ENCODE results near the gene CYB561D1.

CYB561D1 gene

DNA sequence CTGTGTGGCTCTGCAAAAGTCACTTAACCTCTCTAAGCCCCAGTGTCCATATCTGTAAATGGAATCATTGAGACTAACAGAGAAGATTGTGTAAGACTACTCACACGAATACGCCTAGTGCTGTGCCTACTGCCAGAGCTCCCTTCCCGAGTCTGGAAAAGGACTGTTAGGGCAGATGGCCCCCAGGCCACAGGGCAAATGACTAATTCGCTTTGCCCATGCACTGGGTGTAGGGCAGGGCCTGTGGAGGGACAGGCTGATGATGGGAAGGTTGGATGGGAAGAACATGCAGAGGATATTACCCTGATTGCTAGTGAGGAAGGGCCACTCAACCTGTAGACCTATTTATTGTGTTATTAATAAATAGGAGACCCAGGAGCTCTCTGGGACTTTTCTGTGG is 41.6 kb downstream of the CYB561D1 start:
- H3K4me1 ChIP-seq (ENCODE audit: low read length) = no peaks in the 10 kb centered on the region

DNA sequence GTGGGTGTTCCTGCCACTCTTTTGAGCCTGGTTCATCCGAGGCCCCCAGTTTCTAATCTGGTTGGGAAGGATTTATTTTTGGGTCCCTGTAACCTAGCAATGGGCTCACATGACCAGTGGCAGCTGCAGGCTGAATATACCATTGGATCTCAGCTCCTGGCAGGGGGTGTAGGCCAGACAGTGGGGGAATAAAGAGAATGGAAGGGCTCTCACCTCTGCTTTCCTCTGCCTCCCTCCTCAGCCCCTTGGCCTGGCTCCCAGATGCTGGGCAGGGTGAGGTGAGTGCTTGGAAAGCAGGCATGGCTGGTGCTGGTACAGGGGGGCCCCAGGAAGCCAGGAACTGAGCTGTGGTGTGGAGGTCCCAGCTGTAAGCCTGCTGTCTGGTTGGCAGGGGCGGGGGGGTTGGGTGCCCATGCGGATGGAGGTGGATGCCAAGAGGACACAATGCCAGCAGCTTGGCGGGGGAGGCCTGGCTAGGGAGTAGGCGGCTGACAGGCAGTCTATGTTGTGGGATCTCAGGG is 42.1 kb downstream of the CYB561D1 start:
- Histone ChIP-seq H2AFZ (ENCODE audit: low read length) (0 out of 2 replicates have a peak overlapping the region, but pooled peaks have one; percentile 35), H3K4me2 (ENCODE audit: low read depth, low read length) (peak overlapping the region; percentile 21; the same call in 1 of the 2 replicates), H3K27me3 (replicated peaks; ENCODE audit: insufficient read depth, low read length) (no peaks in the 10 kb centered on the region), H3K9me2 (replicated peaks; ENCODE audit: insufficient read depth, low read length) (no peaks in the 10 kb centered on the region), H3K4me1 (ENCODE audit: low read length) (no peaks in the 10 kb centered on the region), H4K20me1 (ENCODE audit: insufficient read depth, low read length) (no peaks in the 10 kb centered on the region), H3K36me3 (replicated peaks; ENCODE audit: insufficient read depth, low read length) (no peaks in the 10 kb centered on the region), H3F3A (ENCODE audit: insufficient read depth, low read length) (no peaks in the 10 kb centered on the region), H3K4me3 (ENCODE audit: low read length) (no peak overlapping the region), H3K79me2 (ENCODE audit: low read length) (no peaks in the 10 kb centered on the region), H3K9ac (ENCODE audit: low read length) (no peak overlapping the region), H3K9me3 (replicated peaks; ENCODE audit: insufficient read depth, low read length) (no peaks in the 10 kb centered on the region), H3K27ac (ENCODE audit: low read length) (no peak overlapping the region)
- TF ChIP-seq, protein P1, sequence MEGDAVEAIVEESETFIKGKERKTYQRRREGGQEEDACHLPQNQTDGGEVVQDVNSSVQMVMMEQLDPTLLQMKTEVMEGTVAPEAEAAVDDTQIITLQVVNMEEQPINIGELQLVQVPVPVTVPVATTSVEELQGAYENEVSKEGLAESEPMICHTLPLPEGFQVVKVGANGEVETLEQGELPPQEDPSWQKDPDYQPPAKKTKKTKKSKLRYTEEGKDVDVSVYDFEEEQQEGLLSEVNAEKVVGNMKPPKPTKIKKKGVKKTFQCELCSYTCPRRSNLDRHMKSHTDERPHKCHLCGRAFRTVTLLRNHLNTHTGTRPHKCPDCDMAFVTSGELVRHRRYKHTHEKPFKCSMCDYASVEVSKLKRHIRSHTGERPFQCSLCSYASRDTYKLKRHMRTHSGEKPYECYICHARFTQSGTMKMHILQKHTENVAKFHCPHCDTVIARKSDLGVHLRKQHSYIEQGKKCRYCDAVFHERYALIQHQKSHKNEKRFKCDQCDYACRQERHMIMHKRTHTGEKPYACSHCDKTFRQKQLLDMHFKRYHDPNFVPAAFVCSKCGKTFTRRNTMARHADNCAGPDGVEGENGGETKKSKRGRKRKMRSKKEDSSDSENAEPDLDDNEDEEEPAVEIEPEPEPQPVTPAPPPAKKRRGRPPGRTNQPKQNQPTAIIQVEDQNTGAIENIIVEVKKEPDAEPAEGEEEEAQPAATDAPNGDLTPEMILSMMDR (IDR thresholded peaks at IDR 0.05; ENCODE audit: low read length) = no peak
- TF ChIP-seq EZH2phosphoT487 (IDR thresholded peaks at IDR 0.05; ENCODE audit: low read length) (no peak), EZH2 (optimal IDR thresholded peaks at IDR 0.05; ENCODE audit: low read depth, low read length) (no peak)
- DNase-seq = no peak

More for the DNA sequence above, 41.6 kb downstream of the CYB561D1 start:
- TF ChIP-seq, protein P1 (IDR thresholded peaks at IDR 0.05; ENCODE audit: low read length) = no peak
- TF ChIP-seq EZH2 (optimal IDR thresholded peaks at IDR 0.05; ENCODE audit: low read depth, low read length) (no peak), EZH2phosphoT487 (IDR thresholded peaks at IDR 0.05; ENCODE audit: low read length) (no peak)
- Histone ChIP-seq H3K9me3 (replicated peaks; ENCODE audit: insufficient read depth, low read length) (no peaks in the 10 kb centered on the region), H3K36me3 (replicated peaks; ENCODE audit: insufficient read depth, low read length) (no peaks in the 10 kb centered on the region), H2AFZ (ENCODE audit: low read length) (no peak overlapping the region), H3K27ac (ENCODE audit: low read length) (no peak overlapping the region), H3K4me2 (ENCODE audit: low read depth, low read length) (peak overlapping the region; percentile 21; the same call in 1 of the 2 replicates), H3K79me2 (ENCODE audit: low read length) (no peaks in the 10 kb centered on the region), H3F3A (ENCODE audit: insufficient read depth, low read length) (no peaks in the 10 kb centered on the region), H3K4me3 (ENCODE audit: low read length) (no peak overlapping the region), H3K9me2 (replicated peaks; ENCODE audit: insufficient read depth, low read length) (no peaks in the 10 kb centered on the region), H3K27me3 (replicated peaks; ENCODE audit: insufficient read depth, low read length) (no peaks in the 10 kb centered on the region), H4K20me1 (ENCODE audit: insufficient read depth, low read length) (no peaks in the 10 kb centered on the region), H3K9ac (ENCODE audit: low read length) (no peak overlapping the region)
- no peak for DNase-seq

DNA sequence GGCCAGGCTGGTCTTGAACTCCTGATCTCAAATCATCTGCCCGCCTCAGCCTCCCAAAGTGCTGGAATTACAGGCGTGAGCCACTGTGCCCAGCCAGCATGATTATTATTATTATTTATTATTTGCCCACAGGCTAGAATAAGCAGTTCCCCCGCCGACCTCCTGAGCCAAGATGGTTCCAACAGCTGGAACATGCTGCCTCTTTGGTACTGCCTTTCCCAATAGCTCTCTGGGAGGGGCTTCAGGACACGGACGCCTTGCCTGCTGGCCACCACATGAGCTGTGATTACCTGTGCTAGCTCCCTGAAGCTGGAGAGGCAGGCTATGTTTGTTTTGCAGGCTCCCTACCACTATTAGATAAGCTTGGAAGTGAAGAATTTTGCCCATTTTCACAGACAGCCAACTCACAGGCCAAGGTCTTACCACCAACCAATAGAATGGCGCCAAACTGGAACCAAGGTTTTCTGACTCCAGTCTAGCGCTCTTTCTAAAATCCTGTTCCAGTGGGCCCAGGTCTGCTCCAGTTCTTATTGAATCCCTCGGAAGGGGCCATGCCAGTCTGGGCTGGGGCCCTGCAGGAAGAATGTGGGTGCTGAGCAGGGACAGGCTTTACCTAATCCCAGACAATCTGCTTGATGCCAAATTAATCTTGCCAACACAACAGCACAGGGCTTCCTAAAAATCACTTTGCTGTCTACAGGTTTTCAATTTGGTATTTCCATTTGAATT is 43.7 kb downstream of the CYB561D1 start:
- Histone ChIP-seq H3K79me2 (ENCODE audit: low read length) (no peaks in the 10 kb centered on the region), H3K4me2 (ENCODE audit: low read depth, low read length) (no peak overlapping the region), H3K9me2 (replicated peaks; ENCODE audit: insufficient read depth, low read length) (no peaks in the 10 kb centered on the region), H3K9me3 (replicated peaks; ENCODE audit: insufficient read depth, low read length) (no peaks in the 10 kb centered on the region), H3K9ac (ENCODE audit: low read length) (no peak overlapping the region), H3K27me3 (replicated peaks; ENCODE audit: insufficient read depth, low read length) (no peaks in the 10 kb centered on the region), H3K4me1 (ENCODE audit: low read length) (no peaks in the 10 kb centered on the region), H3K4me3 (ENCODE audit: low read length) (no peak overlapping the region), H3F3A (ENCODE audit: insufficient read depth, low read length) (no peaks in the 10 kb centered on the region), H3K36me3 (replicated peaks; ENCODE audit: insufficient read depth, low read length) (no peaks in the 10 kb centered on the region), H2AFZ (ENCODE audit: low read length) (no peak overlapping the region), H3K27ac (ENCODE audit: low read length) (no peak overlapping the region), H4K20me1 (ENCODE audit: insufficient read depth, low read length) (no peaks in the 10 kb centered on the region)
- TF ChIP-seq EZH2 (optimal IDR thresholded peaks at IDR 0.05; ENCODE audit: low read depth, low read length) (no peak), EZH2phosphoT487 (IDR thresholded peaks at IDR 0.05; ENCODE audit: low read length) (no peak)
- TF ChIP-seq, protein P1 (IDR thresholded peaks at IDR 0.05; ENCODE audit: low read length) = no peak
- no peak for DNase-seq
